ENCODE results near the gene HRH1. TPM values are rescaled to one million over a fixed set of nuclear protein-coding genes. Genes with fewer than 3 reads are reported as not detected.
A peak's percentile ranks its signal among the peaks of the same experiment; 100 is the strongest.

Gene HRH1
- total and polyA plus RNA-seq, 2 donors (not counting 3 experiments of a cell fraction or from before 2014, with no cell fraction given): 16.2 to 21.2 TPM

DNA sequence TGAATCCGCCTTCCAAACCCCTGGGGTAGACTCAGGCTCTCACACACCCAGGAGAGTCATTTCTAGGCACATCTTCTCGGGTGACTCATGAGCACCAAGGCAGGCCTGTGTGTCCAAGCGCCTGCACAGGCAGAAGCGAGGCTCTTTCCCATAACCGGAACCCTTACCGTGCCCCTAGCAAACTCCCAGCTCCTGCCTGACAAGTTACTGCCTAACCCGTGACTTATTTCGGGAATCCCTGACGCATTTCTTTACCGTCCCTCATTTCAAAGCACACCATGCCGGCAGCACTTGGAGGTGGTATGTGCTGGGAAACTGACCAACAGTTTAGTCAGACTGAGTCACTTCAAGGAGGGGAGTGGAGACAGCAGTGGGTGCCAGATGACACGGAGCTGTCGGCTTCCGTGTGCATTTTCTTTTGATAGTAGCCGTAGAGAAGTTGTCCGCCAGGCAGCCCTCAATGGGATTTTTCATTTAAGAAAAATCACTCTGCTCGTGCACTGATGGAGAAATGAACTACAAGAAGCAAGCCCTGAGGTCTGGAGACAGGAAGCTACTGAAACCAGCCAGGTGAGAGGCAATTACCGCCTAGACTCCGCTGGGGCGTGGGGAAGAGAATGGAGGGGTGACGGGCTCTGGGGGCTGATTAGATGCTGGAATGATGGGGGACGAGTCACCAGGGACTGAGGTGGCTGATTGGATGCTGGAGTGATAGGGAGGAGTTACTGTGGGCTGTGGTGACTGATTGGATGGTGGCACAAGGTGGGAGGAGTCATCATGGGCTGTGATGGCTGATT is 17.3 kb upstream of the HRH1 start:
- Histone ChIP-seq H3K27ac (ENCODE audit: insufficient read depth, low read depth, low read length) (peak overlapping the region; percentile 89), H3K9me1 (replicated peaks; ENCODE audit: control insufficient read depth, extremely low read depth, insufficient read depth, low read length) (no peaks in the 10 kb centered on the region), H3K79me2 (ENCODE audit: control insufficient read depth, insufficient read depth, low read length) (no peaks in the 10 kb centered on the region), H4K20me1 (replicated peaks; ENCODE audit: control insufficient read depth, extremely low read depth, insufficient read depth, low read length) (no peaks in the 10 kb centered on the region), H3K4me2 (ENCODE audit: insufficient read depth, low read length) (peak overlapping the region; percentile 60), H3K4me3 (replicated peaks in 1 of 3; ENCODE audit: insufficient read depth in 1 of 3, low read depth in 1 of 3, low read length in 3 of 3) (peak overlapping the region in 2 of 3 experiments; percentile 1 to 49), H3K36me3 (ENCODE audit: control insufficient read depth in 2 of 2, extremely low read depth in 1 of 2, insufficient read depth in 2 of 2, low read length in 2 of 2) (no peaks in the 10 kb centered on the region), H3K9ac (replicated peaks; ENCODE audit: extremely low read depth, insufficient read depth, low read length) (peak overlapping the region; percentile 80), H3K27me3 (ENCODE audit: control insufficient read depth in 2 of 2, insufficient read depth in 2 of 2, low read length in 2 of 2) (no peaks in the 10 kb centered on the region), H2AFZ (ENCODE audit: low read depth, low read length) (peak overlapping the region; percentile 45), H3K4me1 (ENCODE audit: control insufficient read depth, extremely low read depth, insufficient read depth, low read length) (peaks cover 9% of the 10 kb centered on the region), H3K9me3 (replicated peaks; ENCODE audit: control insufficient read depth, insufficient read depth, low read length) (no peaks in the 10 kb centered on the region)
- intact Hi-C loops (cut with micrococcal nuclease) (loop anchor here (5.0 kb wide), 1 partner anchor 40 kb away; no protein-coding TSS in a partner anchor), dilution Hi-C loops (cut with MboI; ENCODE audit: extremely low pct_ligation_motif_present, low sequenced_read_pairs) (no loop called here)
- ChIA-PET CTCF (interaction anchor here (0.6 to 2.3 kb wide), 9 partner anchors 12 to 198 kb away, joined by 3 to 10 read pairs (median 3); partner anchors contain the start of gene HRH1), POLR2A (interaction anchor here (1.0 kb wide), 1 partner anchor 12 kb away, joined by 5 read pairs; no protein-coding TSS in a partner anchor)
- DNase-seq (ENCODE audit: low read depth, low spot score): peak; percentile 75
- no peak for TF ChIP-seq MYC (IDR thresholded peaks at IDR 0.05; ENCODE audit: low read depth, low read length)
- peak; percentile 44 for TF ChIP-seq JUN (IDR thresholded peaks at IDR 0.05; ENCODE audit: borderline replicate concordance, insufficient read depth, insufficient read length, low read depth)
- peak; percentile 86 for FAIRE-seq
- TSS peak; percentile 98 for BruUV-seq (replicated peaks)

DNA sequence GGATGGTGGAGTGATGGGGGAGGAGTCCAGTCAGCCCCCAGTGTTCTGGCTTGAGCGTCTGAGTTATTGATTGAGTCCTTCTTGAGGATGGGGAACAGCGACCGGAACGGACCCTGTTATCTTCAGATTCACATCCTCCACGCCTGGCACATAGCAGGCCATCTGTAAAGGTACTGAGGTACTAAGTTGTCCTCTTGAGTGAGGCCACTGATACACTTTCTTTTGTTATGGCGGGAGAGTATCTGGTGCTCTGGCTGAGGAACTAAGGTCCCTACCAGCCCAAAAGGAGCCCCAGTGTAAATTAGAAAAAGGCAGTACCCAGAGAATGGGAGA is 16.7 kb upstream of the HRH1 start:
- no peak overlapping the region for H3K4me3 ChIP-seq (replicated peaks in 1 of 3; ENCODE audit: insufficient read depth in 1 of 3, low read depth in 1 of 3, low read length in 3 of 3)
- H3K9me3 ChIP-seq (replicated peaks; ENCODE audit: control insufficient read depth, insufficient read depth, low read length): no peaks in the 10 kb centered on the region
- DNase-seq (ENCODE audit: low read depth, low spot score) (no peak), FAIRE-seq (no peak)
- peaks cover 9% of the 10 kb centered on the region for H3K4me1 ChIP-seq (ENCODE audit: control insufficient read depth, extremely low read depth, insufficient read depth, low read length)
- H3K36me3 ChIP-seq (ENCODE audit: control insufficient read depth in 2 of 2, extremely low read depth in 1 of 2, insufficient read depth in 2 of 2, low read length in 2 of 2): no peaks in the 10 kb centered on the region
- TF ChIP-seq FOS (IDR thresholded peaks at IDR 0.05; ENCODE audit: borderline replicate concordance, insufficient read depth, low read length) (no peak), MYC (IDR thresholded peaks at IDR 0.05; ENCODE audit: low read depth, low read length) (no peak), MAX (IDR thresholded peaks at IDR 0.05; ENCODE audit: insufficient read depth, insufficient read length) (no peak), POLR2A (IDR thresholded peaks at IDR 0.05; ENCODE audit: low read depth, low read length) (no peak), JUN (IDR thresholded peaks at IDR 0.05; ENCODE audit: borderline replicate concordance, insufficient read depth, insufficient read length, low read depth) (no peak), EZH2 (IDR thresholded peaks at IDR 0.05; ENCODE audit: borderline replicate concordance, low read depth, low read length, severe bottlenecking) (no peak)
- no TSS peak for BruUV-seq (replicated peaks)
- H3K9me1 ChIP-seq (replicated peaks; ENCODE audit: control insufficient read depth, extremely low read depth, insufficient read depth, low read length): no peaks in the 10 kb centered on the region
- H3K9ac ChIP-seq (replicated peaks; ENCODE audit: extremely low read depth, insufficient read depth, low read length): no peak overlapping the region
- CTCF ChIA-PET: interaction anchor here (0.7 to 1.5 kb wide), 5 partner anchors 13 to 88 kb away, joined by 3 to 7 read pairs (median 3); partner anchors contain the start of gene HRH1
- peak overlapping the region; percentile 38 for H3K4me2 ChIP-seq (ENCODE audit: insufficient read depth, low read length)
- H4K20me1 ChIP-seq (replicated peaks; ENCODE audit: control insufficient read depth, extremely low read depth, insufficient read depth, low read length): no peaks in the 10 kb centered on the region
- POLR2A ChIA-PET: no interaction called here
- H3K79me2 ChIP-seq (ENCODE audit: control insufficient read depth, insufficient read depth, low read length): no peaks in the 10 kb centered on the region
- dilution Hi-C loops (cut with MboI; ENCODE audit: extremely low pct_ligation_motif_present, low sequenced_read_pairs) (no loop called here), intact Hi-C loops (cut with micrococcal nuclease) (loop anchor here (5.0 kb wide), 1 partner anchor 40 kb away; no protein-coding TSS in a partner anchor)
- H3K27ac ChIP-seq (ENCODE audit: insufficient read depth, low read depth, low read length): peak overlapping the region; percentile 89
- H2AFZ ChIP-seq (ENCODE audit: low read depth, low read length): peak overlapping the region; percentile 41
- H3K27me3 ChIP-seq (ENCODE audit: control insufficient read depth in 2 of 2, insufficient read depth in 2 of 2, low read length in 2 of 2): no peaks in the 10 kb centered on the region
